Measurements from ENCODE around the gene NAA40. TPM values are rescaled to one million over a fixed set of nuclear protein-coding genes. Genes with fewer than 3 reads are reported as not detected.

Gene NAA40
- total and polyA plus RNA-seq, 10 of the 15 experiments (the other 5 are each of a cell fraction or from before 2014, with no cell fraction given) = 4.8 to 31.6 (median 22.2) TPM

- no peak for TF ChIP-seq CEBPZ (IDR thresholded peaks at IDR 0.05; ENCODE audit: low read depth, low read length)
- TF ChIP-seq YBX1 (IDR thresholded peaks at IDR 0.05) = no peak
- no peak for TF ChIP-seq NR2F1 (conservative IDR thresholded peaks at IDR 0.05)
These were observed 41.2 kb upstream of the NAA40 start (continued) for GRCh38 chr11:63897459-63898146.

- WGBS (ENCODE audit: insufficient coverage, insufficient replicate concordance, low lambda C conversion rate, missing lambda C conversion rate) = 97% methylated on average over 3 of the region's 3 CpGs
- CTCF ChIA-PET = no interaction called here
These were observed 37.1 kb upstream of the NAA40 start for GRCh38 chr11:63901660-63902059.

More at GRCh38 chr11:63901660-63902059, 37.1 kb upstream of the NAA40 start:
- Histone ChIP-seq H3K9ac (ENCODE audit: control insufficient read depth, insufficient read depth, low read length) (no peak overlapping the region), H2AFZ (ENCODE audit: control insufficient read depth, low read depth, low read length) (no peak overlapping the region), H3K4me3 (no peak overlapping the region), H3K36me3 (ENCODE audit: control insufficient read depth in 2 of 2, insufficient read depth in 2 of 2, low read length in 1 of 2) (peaks cover 36 to 53% of the 10 kb centered on the region in 2 experiments), H4K20me1 (ENCODE audit: control insufficient read depth, insufficient read depth) (no peaks in the 10 kb centered on the region), H3K9me3 (replicated peaks; ENCODE audit: control insufficient read depth, insufficient read depth, low read length) (no peaks in the 10 kb centered on the region), H3K4me2 (ENCODE audit: control insufficient read depth, insufficient read depth) (no peak overlapping the region), H3K27me3 (replicated peaks in 1 of 2; ENCODE audit: control insufficient read depth in 2 of 2, insufficient read depth in 2 of 2, low read length in 1 of 2) (no peaks in the 10 kb centered on the region), H3K4me1 (ENCODE audit: control insufficient read depth, insufficient read depth, low read length) (no peaks in the 10 kb centered on the region), H3K27ac (ENCODE audit: control insufficient read depth, insufficient read depth) (no peak overlapping the region), H3K79me2 (ENCODE audit: control insufficient read depth, insufficient read depth, low read length) (no peaks in the 10 kb centered on the region)
- intact Hi-C loops (cut with micrococcal nuclease; ENCODE audit: unreplicated experiment) (no loop called here), in situ Hi-C loops (cut with MboI) (no loop called here)
- BruUV-seq (replicated peaks) = no TSS peak
- RAD21 ChIA-PET (ENCODE audit: unreplicated experiment) = no interaction called here
- TF ChIP-seq SMAD1 (IDR thresholded peaks at IDR 0.05; ENCODE audit: low read depth, partially characterized antibody) = no peak
- peak; percentile 31 for TF ChIP-seq RAD21 (IDR thresholded peaks at IDR 0.05; ENCODE audit: insufficient read depth, low read depth, low read length)
- peak in 2 of 3 experiments; percentile 4 to 19; a peak in 2 of 6 replicates for TF ChIP-seq CTCF (IDR thresholded peaks at IDR 0.05 in 2 of 3, conservative IDR thresholded peaks at IDR 0.05 in 1 of 3; ENCODE audit: control insufficient read depth in 2 of 3, extremely low read depth in 1 of 3, insufficient read depth in 1 of 3, low read depth in 3 of 3, low read length in 3 of 3)
- TF ChIP-seq SMC3 (IDR thresholded peaks at IDR 0.05; ENCODE audit: borderline replicate concordance, low read length) = peak; percentile 28; the same call in 1 of the 2 replicates
- no peak for TF ChIP-seq ATF2 (IDR thresholded peaks at IDR 0.05; ENCODE audit: low read length)
- TF ChIP-seq KAT2A (conservative IDR thresholded peaks at IDR 0.05; ENCODE audit: control insufficient read depth, low read depth, low read length) = no peak
- DNase-seq (ENCODE audit: low read depth, low spot score) (no peak), FAIRE-seq (no peak), ATAC-seq (0 out of 3 replicates have a peak, but pooled peaks have one; percentile 27)
- POLR2A ChIA-PET = interaction anchor here (0.6 kb wide), 1 partner anchor 14 kb away, joined by 4 read pairs; no protein-coding TSS in a partner anchor
- SMC1A ChIA-PET (ENCODE audit: uncharacterized antibody, unreplicated experiment) = interaction anchor here (0.5 kb wide), 1 partner anchor 67 kb away, joined by 4 read pairs; no protein-coding TSS in a partner anchor

Measured in GM12878 (cell line).